Activated T-cell treated with anti-CD3 and anti-CD28 coated beads, Interleukin-2, amount 50 U/mL, for 24 hours (primary cell): ENCODE measurements around the gene SMIM5.

Source experiments
- DNase-seq: peaks from one replicate; pipeline ENCODE4 v3.0.0-alpha.2; 2020
- H3K27ac Mint-ChIP-seq: 2 replicates; pipeline ENCODE4 v1.8.0; 2020; ENCODE audit warnings: mild to moderate bottlenecking, mixed read lengths
- H3K27me3 Mint-ChIP-seq: 2 replicates; pipeline ENCODE4 v1.8.0; 2020; ENCODE audit warnings: mixed read lengths
- H3K36me3 Mint-ChIP-seq: 2 replicates; pipeline ENCODE4 v1.8.0; 2020; ENCODE audit warnings: low read depth, mixed read lengths
- H3K4me1 Mint-ChIP-seq: 2 replicates; pipeline ENCODE4 v1.8.0; 2020; ENCODE audit warnings: low read depth, mixed read lengths
- H3K4me3 Mint-ChIP-seq: 2 replicates; pipeline ENCODE4 v1.8.0; 2020; ENCODE audit warnings: mild to moderate bottlenecking, moderate library complexity, mixed read lengths
- H3K9me3 Mint-ChIP-seq: 2 replicates; pipeline ENCODE4 v1.8.0; 2020; ENCODE audit warnings: mixed read lengths

SMIM5 gene

DNA sequence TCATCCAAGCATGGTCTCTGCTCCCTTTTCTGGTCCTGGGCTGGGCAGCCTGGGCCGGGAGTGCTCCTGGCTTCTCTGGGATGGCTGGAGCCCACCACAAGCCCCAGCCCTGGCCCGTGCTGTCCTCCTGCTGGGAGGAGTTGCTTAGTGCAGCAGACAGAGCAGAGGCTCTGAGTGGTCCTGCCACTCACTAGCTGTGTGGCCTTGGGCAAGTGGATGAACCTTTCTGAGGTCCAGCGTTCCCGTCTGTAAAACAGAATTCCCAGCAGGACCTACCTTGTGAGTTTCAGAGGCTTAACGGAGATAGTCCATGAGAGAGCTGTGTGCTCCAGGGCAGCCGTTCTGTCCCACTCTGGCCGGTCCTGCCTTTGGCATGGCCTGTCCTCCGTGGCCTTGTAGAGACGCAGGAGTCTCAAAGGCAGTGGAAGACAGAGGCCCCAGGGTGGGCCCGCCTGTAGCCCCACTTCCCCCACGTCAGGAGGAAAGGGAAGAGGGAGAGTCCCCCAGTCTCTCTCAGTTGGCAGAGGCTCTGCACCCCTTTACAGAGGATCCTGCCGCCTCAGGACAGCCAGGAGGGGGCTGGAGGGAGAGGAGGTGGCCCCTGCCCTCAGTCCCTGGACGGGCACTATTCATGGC lies 37.8 kb upstream of the SMIM5 start:
- H3K36me3 Mint-ChIP-seq, result no peaks in the 10 kb centered on the region
- no peak for DNase-seq
- no peaks in the 10 kb centered on the region for H3K9me3 Mint-ChIP-seq
- no peak overlapping the region for H3K27ac Mint-ChIP-seq
- H3K27me3 Mint-ChIP-seq, result no peaks in the 10 kb centered on the region
- no peak overlapping the region for H3K4me3 Mint-ChIP-seq
- peaks cover under 1% of the 10 kb centered on the region for H3K4me1 Mint-ChIP-seq

DNA sequence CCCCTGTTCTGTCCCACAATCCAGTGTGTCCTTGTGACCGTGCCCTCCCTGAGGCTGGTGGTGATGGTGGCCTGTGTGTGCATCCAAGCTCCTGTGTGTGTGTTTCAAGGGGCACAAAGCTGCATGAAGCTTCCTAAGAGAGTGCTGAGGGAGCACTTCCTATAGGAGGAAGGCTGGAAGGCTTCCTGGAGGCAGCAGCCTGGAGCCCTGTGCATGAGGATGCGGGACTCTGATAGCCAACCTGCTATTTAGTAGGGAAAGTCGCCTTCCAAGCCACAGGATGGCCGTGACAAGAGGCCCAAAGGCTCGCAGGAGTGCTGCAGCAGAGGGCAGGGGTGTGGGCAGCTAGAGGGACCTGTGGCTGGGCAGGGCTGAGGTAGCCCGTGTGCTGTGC lies 37.3 kb upstream of the SMIM5 start:
- no peaks in the 10 kb centered on the region for H3K36me3 Mint-ChIP-seq
- no peak overlapping the region for H3K4me3 Mint-ChIP-seq
- no peaks in the 10 kb centered on the region for H3K4me1 Mint-ChIP-seq
- no peak overlapping the region for H3K27ac Mint-ChIP-seq
- no peaks in the 10 kb centered on the region for H3K27me3 Mint-ChIP-seq
- DNase-seq, result no peak
- H3K9me3 Mint-ChIP-seq, result no peaks in the 10 kb centered on the region

DNA sequence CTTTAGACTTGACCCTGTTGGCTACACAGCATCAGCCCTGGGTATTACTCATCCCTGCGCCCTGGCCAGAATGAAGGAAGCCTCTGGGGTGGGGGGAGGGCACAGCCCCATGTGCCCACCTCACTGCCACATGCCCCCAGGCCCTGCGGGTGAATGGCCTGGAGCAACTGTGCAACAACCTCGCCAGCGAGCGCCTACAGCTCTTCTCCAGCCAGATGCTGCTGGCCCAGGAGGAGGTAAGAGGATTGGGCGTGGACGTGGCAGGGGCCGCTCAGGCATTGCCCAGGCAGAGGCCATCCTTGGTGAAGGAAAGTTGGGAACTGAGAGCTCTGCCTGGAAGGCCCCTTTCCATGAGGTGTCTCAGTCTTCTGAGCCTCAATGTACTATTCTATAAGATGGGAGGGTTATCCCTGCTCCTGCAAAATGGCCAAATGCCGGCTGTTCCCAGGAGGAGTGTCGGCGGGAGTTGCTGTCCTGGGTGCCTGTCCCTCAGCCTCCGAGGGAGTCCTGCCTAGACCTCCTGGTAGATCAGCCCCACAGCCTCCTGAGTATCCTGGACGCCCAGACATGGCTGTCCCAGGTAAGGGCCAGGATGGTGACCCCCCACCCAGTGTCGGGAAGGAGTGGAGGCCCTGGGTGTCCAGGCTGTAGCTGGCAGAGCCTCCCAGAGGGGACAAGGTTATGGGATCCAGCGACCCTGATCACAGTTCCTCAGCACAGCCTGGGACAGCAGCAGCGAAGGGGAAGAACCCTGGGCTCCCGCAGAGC lies 36.7 kb upstream of the SMIM5 start:
- no peaks in the 10 kb centered on the region for H3K36me3 Mint-ChIP-seq
- no peaks in the 10 kb centered on the region for H3K27me3 Mint-ChIP-seq
- H3K4me1 Mint-ChIP-seq, result no peaks in the 10 kb centered on the region
- H3K9me3 Mint-ChIP-seq, result no peaks in the 10 kb centered on the region
- H3K4me3 Mint-ChIP-seq, result no peak overlapping the region
- no peak for DNase-seq
- no peak overlapping the region for H3K27ac Mint-ChIP-seq

DNA sequence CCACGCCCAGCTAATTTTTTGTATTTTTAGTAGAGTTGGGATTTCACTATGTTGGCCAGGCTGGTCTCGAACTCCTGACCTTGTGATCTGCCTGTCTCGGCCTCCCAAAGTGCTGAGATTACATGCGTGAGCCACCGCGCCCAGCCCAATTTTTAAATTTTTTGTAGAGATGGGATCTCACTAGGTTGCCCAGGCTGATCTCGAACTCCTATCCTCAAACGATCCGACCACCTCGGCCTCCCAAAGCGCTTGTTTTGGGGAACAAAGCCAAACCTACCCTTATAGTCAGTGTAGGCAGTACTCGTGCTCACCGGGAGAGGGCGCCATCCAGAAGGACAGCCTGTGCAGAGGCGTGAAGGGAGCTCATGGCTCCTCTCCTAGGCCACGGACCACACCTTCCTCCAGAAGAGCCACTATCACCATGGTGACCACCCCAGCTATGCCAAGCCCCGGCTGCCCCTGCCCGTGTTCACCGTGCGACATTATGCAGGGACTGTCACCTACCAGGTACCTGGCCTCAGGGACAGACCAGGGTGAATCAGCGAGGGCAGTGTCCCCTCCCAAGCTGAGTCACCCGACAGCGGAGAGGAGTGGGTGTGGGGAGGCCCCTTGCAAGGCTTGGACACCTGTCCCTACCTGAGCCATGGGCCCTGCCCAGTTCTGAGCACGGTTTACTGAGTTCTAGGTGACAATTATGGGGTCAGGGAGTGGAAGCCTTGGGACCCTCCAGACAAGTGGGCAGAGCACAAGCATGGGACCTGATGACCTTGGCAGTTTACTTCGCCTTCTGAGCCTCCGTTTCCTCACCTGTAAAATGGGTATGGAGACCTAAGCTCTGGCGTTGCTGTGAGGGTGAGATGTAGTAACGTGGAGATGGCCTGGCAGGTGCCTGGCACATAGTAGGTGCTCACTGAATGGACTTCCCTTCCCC lies 31.9 kb upstream of the SMIM5 start:
- Mint-ChIP-seq H3K27ac (no peak overlapping the region), H3K4me1 (no peaks in the 10 kb centered on the region), H3K4me3 (no peak overlapping the region), H3K27me3 (no peaks in the 10 kb centered on the region), H3K36me3 (no peaks in the 10 kb centered on the region), H3K9me3 (no peaks in the 10 kb centered on the region)
- DNase-seq, result peak; percentile 71

DNA sequence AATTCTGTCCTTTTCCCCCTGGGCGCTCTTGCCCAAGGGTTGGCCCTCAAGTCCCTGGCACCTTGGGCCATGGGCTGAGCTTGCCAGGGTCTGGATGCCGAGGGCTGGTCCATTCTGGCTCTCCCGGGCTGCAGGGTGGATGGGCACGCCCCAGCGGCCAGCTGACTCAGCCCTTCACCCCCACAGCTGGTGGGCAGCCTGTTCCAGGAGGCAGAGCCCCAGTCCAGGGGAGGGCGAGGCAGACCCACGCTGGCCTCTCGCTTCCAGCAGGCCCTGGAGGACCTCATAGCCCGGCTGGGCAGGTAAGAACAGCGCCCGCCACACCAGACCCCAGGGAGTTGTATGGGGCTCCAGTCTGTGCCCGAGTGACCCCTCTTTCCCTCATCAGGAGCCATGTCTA lies 30.6 kb upstream of the SMIM5 start:
- H3K27me3 Mint-ChIP-seq, result no peaks in the 10 kb centered on the region
- no peak overlapping the region for H3K27ac Mint-ChIP-seq
- no peak overlapping the region for H3K4me3 Mint-ChIP-seq
- DNase-seq, result no peak
- H3K36me3 Mint-ChIP-seq, result no peaks in the 10 kb centered on the region
- peaks cover 3% of the 10 kb centered on the region for H3K4me1 Mint-ChIP-seq
- no peaks in the 10 kb centered on the region for H3K9me3 Mint-ChIP-seq

DNA sequence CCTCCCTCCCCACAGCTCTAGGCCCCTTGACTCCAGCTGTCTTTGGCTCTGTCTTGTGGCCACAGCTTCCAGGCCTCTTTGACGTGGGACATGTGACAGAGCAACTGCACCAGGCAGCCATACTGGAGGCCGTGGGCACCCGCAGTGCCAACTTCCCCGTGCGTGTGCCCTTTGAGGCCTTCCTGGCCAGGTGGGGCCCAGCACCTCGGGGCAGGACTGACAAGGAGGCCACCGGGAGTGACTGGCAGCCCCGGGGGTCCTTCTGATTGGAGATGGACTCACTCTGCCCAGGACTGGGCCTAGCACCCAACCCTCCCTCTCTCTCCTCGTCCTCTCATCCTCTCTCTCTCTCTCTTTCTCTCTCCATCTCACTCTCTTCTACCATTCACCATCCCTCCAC lies 30.1 kb upstream of the SMIM5 start:
- no peak overlapping the region for H3K27ac Mint-ChIP-seq
- H3K27me3 Mint-ChIP-seq, result no peaks in the 10 kb centered on the region

DNA sequence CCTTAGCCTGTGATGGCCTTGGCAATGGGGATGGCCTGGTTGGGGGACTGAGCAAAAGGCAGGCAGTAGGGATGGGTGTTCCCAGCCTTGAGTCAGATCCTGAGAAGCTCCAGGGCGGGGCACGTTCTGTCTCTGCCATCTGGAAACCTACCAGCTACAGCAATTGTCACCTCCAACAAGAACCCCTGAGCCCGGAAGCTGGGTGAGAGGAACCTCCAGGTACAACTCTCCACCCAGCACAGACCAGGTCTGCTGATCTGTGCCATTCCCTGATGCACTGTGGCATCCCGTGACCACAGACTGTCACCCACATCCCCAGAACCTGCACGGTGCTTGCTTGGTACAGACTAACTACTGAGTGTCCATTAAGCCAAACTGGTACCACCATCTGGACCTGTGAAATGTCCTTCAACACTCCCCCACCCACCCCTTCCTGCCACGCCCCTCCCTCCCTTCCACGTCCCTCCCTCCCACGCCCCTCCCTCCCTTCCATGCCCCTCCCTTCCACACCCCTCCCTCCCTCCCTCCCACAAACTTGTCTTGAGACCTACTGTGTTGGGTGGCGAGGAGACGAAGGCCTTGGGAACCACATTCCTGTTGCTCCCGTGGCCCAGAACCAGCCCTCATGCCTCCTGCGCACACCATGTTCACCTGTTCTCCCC lies 29.1 kb upstream of the SMIM5 start:
- Mint-ChIP-seq H3K27me3 (no peaks in the 10 kb centered on the region), H3K4me3 (no peak overlapping the region), H3K27ac (no peak overlapping the region), H3K36me3 (no peaks in the 10 kb centered on the region), H3K4me1 (peaks cover 3% of the 10 kb centered on the region), H3K9me3 (no peaks in the 10 kb centered on the region)
- DNase-seq, result no peak

More for the DNA sequence above, 30.1 kb upstream of the SMIM5 start:
- Mint-ChIP-seq H3K36me3 (no peaks in the 10 kb centered on the region), H3K4me3 (no peak overlapping the region), H3K4me1 (peaks cover 3% of the 10 kb centered on the region), H3K9me3 (no peaks in the 10 kb centered on the region)
- no peak for DNase-seq

DNA sequence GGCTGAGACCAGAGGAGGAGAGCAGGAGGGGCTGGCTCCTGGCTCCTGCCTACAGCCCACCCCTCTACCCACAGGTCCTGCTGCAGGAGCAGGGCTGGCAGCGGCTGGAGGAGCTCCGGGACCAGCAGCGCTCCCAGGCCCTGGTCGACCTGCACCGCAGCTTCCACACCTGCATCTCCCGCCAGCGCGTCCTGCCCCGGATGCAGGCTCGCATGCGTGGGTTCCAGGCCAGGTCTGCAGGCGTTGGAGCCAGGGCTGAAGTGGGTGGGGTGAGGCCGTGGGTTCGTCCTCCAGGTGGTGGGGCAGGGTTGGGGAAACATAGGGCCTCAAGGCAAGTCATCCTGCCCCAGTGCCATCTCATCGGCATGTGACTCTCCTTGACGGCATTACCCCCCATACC lies 27.4 kb upstream of the SMIM5 start:
- DNase-seq, result no peak
- H3K27me3 Mint-ChIP-seq, result no peaks in the 10 kb centered on the region
- H3K4me3 Mint-ChIP-seq, result no peak overlapping the region
- no peaks in the 10 kb centered on the region for H3K36me3 Mint-ChIP-seq
- no peak overlapping the region for H3K27ac Mint-ChIP-seq
- H3K4me1 Mint-ChIP-seq, result peaks cover 3% of the 10 kb centered on the region
- H3K9me3 Mint-ChIP-seq, result no peaks in the 10 kb centered on the region

DNA sequence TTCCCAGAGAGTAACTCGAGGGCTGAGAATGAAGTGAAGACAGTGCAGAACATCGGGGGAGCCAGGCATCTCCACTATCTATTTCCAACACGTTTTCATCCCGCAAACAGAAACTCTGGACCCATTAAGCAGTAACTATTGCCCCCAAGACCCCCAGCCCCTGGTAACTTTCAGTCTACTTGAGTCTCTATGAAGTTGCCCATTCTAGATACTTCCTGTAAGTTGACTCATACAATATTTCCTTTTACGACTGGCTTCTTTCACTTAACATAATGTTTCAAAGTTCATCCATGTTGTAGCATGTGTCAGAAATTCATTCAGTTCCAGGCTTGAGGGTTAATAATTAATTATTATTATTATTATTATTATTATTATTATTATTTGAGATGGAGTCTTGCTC lies 26.1 kb upstream of the SMIM5 start:
- no peaks in the 10 kb centered on the region for H3K36me3 Mint-ChIP-seq
- peak overlapping the region; percentile 60 for H3K27ac Mint-ChIP-seq
- H3K4me3 Mint-ChIP-seq, result no peak overlapping the region
- no peak for DNase-seq
- H3K27me3 Mint-ChIP-seq, result no peaks in the 10 kb centered on the region
- H3K9me3 Mint-ChIP-seq, result no peaks in the 10 kb centered on the region
- H3K4me1 Mint-ChIP-seq, result peaks cover 3% of the 10 kb centered on the region

DNA sequence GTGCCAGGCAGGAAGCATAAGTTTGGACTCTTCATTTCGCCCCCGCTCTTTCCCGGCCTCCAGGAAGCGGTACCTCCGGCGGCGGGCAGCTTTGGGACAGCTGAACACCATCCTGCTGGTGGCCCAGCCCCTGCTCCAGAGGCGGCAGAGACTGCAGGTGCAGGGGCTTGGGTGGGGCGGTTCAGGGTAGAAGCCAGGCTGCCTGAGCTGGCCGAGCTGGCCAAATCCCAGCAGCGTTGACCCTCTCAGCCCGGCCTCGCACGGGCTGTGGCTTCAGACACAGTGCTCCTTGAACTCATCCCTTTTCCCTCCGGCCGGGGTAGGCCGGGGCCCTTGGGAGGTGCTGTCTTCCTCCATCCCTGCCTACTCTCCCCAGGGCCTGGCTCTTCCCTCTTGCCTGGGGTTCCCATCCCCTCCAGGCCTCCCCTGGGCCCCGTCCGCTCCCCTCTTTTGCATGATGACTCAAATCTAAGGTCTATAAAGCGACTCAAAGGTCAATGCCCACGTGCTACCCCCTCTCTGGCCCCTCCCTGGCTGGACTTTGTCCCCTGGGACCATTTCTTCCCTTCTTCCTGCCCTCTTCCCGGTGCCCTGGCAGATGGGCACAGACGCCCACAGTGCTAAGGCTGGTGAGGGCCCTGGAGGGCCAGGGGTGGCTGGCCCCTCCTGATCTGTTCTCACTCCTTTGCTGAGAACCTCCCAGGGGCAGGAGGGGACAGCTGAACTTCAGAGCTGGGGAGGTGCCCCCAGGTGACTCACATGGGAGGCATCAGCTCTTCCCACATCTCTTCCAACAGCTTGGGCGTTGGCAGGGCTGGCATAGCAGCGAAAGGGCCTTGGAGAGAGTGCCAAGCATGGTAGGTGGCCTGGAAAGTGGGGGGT lies 22.9 kb upstream of the SMIM5 start:
- Mint-ChIP-seq H3K9me3 (no peaks in the 10 kb centered on the region), H3K4me3 (no peak overlapping the region), H3K4me1 (peaks cover 3% of the 10 kb centered on the region), H3K27me3 (no peaks in the 10 kb centered on the region), H3K36me3 (no peaks in the 10 kb centered on the region), H3K27ac (no peak overlapping the region)
- DNase-seq, result no peak

DNA sequence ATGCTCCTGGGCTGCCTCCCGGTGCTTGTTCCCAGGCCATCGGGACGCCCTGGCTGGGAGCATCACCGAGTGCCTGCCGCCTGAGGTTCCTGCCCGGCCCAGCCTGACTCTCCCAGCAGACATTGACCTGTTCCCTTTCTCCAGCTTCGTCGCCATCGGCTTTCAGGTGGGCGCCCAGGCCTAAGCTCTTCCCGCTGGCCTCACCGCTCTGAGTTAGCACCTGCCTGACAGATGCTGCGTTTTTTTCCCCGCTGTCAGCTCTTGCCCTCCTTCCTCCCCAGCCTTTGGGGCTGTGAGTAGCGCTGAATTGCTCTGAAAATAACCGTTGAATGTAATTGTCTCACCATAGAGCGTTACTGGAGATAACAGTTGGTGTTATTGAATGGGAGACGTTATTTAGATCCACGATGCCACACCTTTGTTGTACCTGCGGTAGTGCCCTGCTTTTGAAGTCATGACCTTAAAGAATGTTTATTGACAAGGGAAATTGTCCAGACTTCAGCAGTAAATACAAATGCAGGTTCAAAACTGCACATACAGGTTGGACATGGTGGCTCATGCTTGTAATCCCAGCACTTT lies 21.3 kb upstream of the SMIM5 start:
- peaks cover 3% of the 10 kb centered on the region for H3K4me1 Mint-ChIP-seq
- no peaks in the 10 kb centered on the region for H3K36me3 Mint-ChIP-seq
- no peaks in the 10 kb centered on the region for H3K27me3 Mint-ChIP-seq
- no peak for DNase-seq
- no peaks in the 10 kb centered on the region for H3K9me3 Mint-ChIP-seq
- H3K27ac Mint-ChIP-seq, result no peak overlapping the region
- no peak overlapping the region for H3K4me3 Mint-ChIP-seq

DNA sequence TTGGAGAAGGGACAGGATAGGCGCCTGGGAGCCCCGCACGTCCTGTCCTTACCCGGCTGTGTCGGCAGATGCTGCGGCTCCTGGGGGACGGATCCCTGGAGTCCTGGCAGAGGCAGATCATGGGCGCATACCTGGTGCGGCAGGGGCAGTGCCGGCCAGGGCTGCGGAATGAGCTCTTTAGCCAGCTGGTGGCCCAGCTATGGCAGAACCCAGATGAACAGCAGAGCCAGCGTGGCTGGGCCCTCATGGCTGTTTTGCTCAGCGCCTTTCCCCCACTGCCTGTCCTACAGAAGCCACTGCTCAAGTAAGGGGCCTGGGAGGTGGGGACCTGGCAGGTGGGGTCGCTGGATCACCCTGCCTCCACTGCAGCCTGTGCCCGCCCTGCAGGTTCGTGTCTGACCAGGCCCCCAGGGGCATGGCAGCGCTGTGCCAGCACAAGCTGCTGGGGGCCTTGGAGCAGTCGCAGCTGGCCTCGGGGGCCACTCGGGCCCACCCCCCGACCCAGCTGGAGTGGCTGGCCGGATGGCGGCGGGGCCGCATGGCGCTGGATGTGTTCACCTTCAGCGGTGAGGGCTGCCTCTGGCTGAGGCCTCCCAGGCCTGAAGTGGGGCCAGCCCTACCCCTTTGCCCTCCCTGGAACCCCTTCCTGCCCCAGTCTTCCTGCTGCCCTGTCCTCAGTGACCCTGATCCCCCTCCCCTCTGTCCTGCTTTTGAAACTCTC lies 20.2 kb upstream of the SMIM5 start:
- H3K27ac Mint-ChIP-seq, result no peak overlapping the region
- H3K27me3 Mint-ChIP-seq, result no peaks in the 10 kb centered on the region
- H3K9me3 Mint-ChIP-seq, result no peaks in the 10 kb centered on the region
- DNase-seq, result no peak
- no peaks in the 10 kb centered on the region for H3K4me1 Mint-ChIP-seq
- no peaks in the 10 kb centered on the region for H3K36me3 Mint-ChIP-seq
- no peak overlapping the region for H3K4me3 Mint-ChIP-seq

DNA sequence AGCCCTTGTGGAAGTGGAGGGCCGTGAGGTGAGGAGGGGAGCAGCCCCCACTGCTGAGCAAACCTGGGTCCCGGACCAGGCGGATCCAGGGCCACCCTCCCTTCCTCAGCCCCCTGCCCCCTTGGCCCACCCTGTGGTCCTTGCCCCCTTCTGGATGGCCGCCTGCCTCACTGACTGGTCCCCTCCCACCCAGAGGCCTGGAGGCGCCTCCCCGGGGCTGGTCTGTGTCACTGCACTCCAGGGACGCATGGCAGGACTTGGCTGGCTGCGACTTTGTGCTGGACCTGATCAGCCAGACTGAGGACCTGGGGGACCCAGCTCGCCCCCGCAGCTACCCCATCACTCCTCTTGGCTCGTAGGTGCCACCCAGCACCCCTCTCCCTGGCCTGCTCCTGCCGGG lies 19.2 kb upstream of the SMIM5 start:
- no peaks in the 10 kb centered on the region for H3K27me3 Mint-ChIP-seq
- no peak overlapping the region for H3K27ac Mint-ChIP-seq
- H3K36me3 Mint-ChIP-seq, result no peaks in the 10 kb centered on the region
- no peaks in the 10 kb centered on the region for H3K4me1 Mint-ChIP-seq
- no peak overlapping the region for H3K4me3 Mint-ChIP-seq
- no peaks in the 10 kb centered on the region for H3K9me3 Mint-ChIP-seq
- no peak for DNase-seq
